K562 (cell line): ENCODE data around the gene PCCA. TPM values are rescaled to one million over a fixed set of nuclear protein-coding genes. Genes with fewer than 3 reads are reported as not detected.
A peak's percentile ranks its signal among the peaks of the same experiment; 100 is the strongest.

ENCODE experiments used
- BRD4 ChIP-seq: fragments of 200-600 bp; sonication (generic); IDR thresholded peaks from 2 replicates; pipeline ENCODE4 v1.6.1; 2017; ENCODE audit warnings: inconsistent platforms
- EP400 ChIP-seq: fragments of 450-650 bp; IDR thresholded peaks from 2 replicates; pipeline ENCODE4 v1.6.1; 2017; ENCODE audit warnings: antibody characterized with exemption, mild to moderate bottlenecking, moderate library complexity
- ETV1 ChIP-seq: fragments of 450-650 bp; conservative IDR thresholded peaks from 2 replicates; pipeline ENCODE4 v1.6.1; 2016; ENCODE audit warnings: missing genetic modification characterization, control low read depth, low read depth, missing compliant biosample characterization
- NCOA1 ChIP-seq: fragments of 450-650 bp; IDR thresholded peaks from 2 replicates; pipeline ENCODE4 v1.6.1; 2016; ENCODE audit warnings: low read depth
- NFXL1 ChIP-seq: fragments of 450-650 bp; formaldehyde crosslinking; IDR thresholded peaks from 2 replicates; pipeline ENCODE4 v1.4.0; 2021; ENCODE audit warnings: mild to moderate bottlenecking
- NR2F6 ChIP-seq: fragments of 450-650 bp; formaldehyde crosslinking; IDR thresholded peaks from 2 replicates; pipeline ENCODE4 v1.4.0; 2020; ENCODE audit warnings: mild to moderate bottlenecking
- RBM25 ChIP-seq: fragments of 200-400 bp; formaldehyde crosslinking; IDR thresholded peaks from 2 replicates; pipeline ENCODE4 v1.6.1; 2018; ENCODE audit warnings: low read length, low read depth, moderate library complexity; ENCODE audit not compliant: severe bottlenecking
- SMAD1 ChIP-seq: fragments of 150-350 bp; IDR thresholded peaks from 2 replicates; pipeline ENCODE4 v1.6.1; 2014; ENCODE audit warnings: low read length, low read depth; ENCODE audit not compliant: partially characterized antibody
- SUPT5H ChIP-seq: fragments of 450-650 bp; IDR thresholded peaks from 2 replicates; pipeline ENCODE4 v1.6.1; 2016
- TEAD2 ChIP-seq: fragments of 450-650 bp; IDR thresholded peaks from 2 replicates; pipeline ENCODE4 v1.6.1; 2016; ENCODE audit warnings: missing genetic modification characterization, control low read depth, missing compliant biosample characterization
- ZNF780A ChIP-seq: fragments of 250-450 bp; sonication (Bioruptor Pico); IDR thresholded peaks from 2 replicates; pipeline ENCODE4 v1.5.0; 2021; ENCODE audit warnings: mild to moderate bottlenecking
- polyA plus RNA-seq, 8 experiments: library from polyadenylated mRNA; depleted of rRNA in 4 of 8; stranded (reverse) in 5 of 8; unstranded in 3 of 8; fragments of >200 nt; fragmentation: Nextera tagmentation in 2 of 8; fragmentation: Illumina TruSeq in 1 of 8; extraction: Ambion mirVana in 2 of 8; extraction: Trizol in 1 of 8; gene quantifications; 2 replicates each; pipeline versions ENCODE4 v1.2.1 to v1.2.3, GENCODE V29; 2011 to 2014; ENCODE audit warnings: inconsistent platforms in 1 of 8, missing spikeins in 1 of 8
- total RNA-seq, 7 experiments: library from RNA; depleted of rRNA in 6 of 7; stranded (reverse); fragments of >200 nt in 6 of 7; fragmentation: Illumina TruSeq in 2 of 7; extraction: Trizol in 2 of 7; gene quantifications; 2 replicates each; pipeline versions ENCODE4 v1.2.1 to v1.2.3, GENCODE V29; 2011 to 2021; ENCODE audit warnings: low replicate concordance in 1 of 7
- TF ChIP-seq, protein P1 (sequence below): fragments of 250-450 bp; sonication (Bioruptor Pico); IDR thresholded peaks from 2 replicates; pipeline ENCODE4 v1.4.0; 2020; ENCODE audit warnings: mild to moderate bottlenecking, moderate library complexity
- TF ChIP-seq, protein P2 (sequence below): sonication (generic); formaldehyde crosslinking; IDR thresholded peaks from 2 replicates; pipeline ENCODE4 v1.8.0; 2023; ENCODE audit warnings: mild to moderate bottlenecking, missing genetic modification reagents
- TF ChIP-seq, protein P3 (sequence below): fragments of 450-650 bp; formaldehyde crosslinking; conservative IDR thresholded peaks from 2 replicates; pipeline ENCODE4 v1.4.0; 2022; ENCODE audit warnings: mild to moderate bottlenecking, missing genetic modification characterization
- TF ChIP-seq, protein P4 (sequence below): fragments of 450-650 bp; IDR thresholded peaks from 2 replicates; pipeline ENCODE4 v1.6.1; 2016
- TF ChIP-seq, protein P5 (sequence below): sonication (generic); formaldehyde crosslinking; IDR thresholded peaks from 2 replicates; pipeline ENCODE4 v1.8.1; 2023; ENCODE audit warnings: mild to moderate bottlenecking, missing genetic modification reagents

The PCCA gene
- total and polyA plus RNA-seq, 9 of the 15 experiments (the other 6 are each of a cell fraction or from before 2014, with no cell fraction given), result 5.2 to 14.1 (median 9.7) TPM

DNA sequence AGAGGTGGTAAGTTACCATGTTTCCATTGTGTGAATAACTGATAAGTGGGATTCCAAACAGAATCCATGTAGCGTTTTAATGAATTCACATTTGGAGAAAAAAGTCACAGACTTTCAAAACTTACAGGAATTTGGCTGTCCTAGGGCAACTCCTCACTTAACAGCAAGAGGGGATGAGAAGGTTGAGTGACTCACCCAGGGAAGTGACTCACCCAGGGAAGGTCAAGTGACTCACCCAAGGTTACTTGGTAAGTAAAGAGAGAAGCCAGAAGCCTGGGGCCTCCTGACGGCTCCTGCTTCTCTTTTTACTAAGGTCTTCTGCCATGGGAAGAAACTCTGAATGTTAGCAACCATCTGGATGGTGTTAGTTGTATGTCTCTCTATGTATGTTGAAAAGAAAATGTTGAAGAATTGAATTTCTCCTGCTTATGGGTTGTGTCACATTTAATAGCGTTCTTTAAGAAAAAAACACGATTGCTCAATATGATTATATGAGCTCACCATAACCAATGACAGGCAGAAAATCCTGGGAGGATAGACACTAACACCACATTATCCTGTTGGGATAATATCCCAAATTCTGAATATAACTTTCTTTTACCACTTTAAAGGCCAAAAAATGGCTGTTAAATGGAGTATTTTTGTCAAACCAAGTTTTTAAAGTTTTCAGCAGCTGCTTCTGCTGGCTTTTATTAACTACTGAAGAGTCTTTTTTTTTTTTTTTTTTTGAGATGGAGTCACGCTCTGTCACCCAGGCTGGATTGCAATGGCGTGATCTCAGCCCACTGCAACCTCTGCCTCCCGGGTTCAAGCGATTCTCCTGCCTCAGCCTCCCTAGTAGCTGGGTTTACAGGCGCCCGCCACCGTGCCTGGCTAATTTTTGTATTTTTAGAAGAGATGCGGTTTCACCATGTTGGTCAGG, 304.1 kb downstream of the PCCA start (continued):
- TF ChIP-seq, protein P1, sequence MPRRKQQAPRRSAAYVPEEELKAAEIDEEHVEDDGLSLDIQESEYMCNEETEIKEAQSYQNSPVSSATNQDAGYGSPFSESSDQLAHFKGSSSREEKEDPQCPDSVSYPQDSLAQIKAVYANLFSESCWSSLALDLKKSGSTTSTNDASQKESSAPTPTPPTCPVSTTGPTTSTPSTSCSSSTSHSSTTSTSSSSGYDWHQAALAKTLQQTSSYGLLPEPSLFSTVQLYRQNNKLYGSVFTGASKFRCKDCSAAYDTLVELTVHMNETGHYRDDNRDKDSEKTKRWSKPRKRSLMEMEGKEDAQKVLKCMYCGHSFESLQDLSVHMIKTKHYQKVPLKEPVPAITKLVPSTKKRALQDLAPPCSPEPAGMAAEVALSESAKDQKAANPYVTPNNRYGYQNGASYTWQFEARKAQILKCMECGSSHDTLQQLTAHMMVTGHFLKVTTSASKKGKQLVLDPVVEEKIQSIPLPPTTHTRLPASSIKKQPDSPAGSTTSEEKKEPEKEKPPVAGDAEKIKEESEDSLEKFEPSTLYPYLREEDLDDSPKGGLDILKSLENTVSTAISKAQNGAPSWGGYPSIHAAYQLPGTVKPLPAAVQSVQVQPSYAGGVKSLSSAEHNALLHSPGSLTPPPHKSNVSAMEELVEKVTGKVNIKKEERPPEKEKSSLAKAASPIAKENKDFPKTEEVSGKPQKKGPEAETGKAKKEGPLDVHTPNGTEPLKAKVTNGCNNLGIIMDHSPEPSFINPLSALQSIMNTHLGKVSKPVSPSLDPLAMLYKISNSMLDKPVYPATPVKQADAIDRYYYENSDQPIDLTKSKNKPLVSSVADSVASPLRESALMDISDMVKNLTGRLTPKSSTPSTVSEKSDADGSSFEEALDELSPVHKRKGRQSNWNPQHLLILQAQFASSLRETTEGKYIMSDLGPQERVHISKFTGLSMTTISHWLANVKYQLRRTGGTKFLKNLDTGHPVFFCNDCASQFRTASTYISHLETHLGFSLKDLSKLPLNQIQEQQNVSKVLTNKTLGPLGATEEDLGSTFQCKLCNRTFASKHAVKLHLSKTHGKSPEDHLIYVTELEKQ, result no peak
- peak; percentile 45 for TF ChIP-seq SMAD1
- no peak for TF ChIP-seq SUPT5H
- no peak for TF ChIP-seq EP400
- TF ChIP-seq NR2F6 (CRISPR knock-in tag), result no peak
- 0 out of 2 replicates have a peak, but pooled peaks have one; percentile 22 for TF ChIP-seq BRD4
- TF ChIP-seq RBM25, result no peak
- TF ChIP-seq, protein P2, sequence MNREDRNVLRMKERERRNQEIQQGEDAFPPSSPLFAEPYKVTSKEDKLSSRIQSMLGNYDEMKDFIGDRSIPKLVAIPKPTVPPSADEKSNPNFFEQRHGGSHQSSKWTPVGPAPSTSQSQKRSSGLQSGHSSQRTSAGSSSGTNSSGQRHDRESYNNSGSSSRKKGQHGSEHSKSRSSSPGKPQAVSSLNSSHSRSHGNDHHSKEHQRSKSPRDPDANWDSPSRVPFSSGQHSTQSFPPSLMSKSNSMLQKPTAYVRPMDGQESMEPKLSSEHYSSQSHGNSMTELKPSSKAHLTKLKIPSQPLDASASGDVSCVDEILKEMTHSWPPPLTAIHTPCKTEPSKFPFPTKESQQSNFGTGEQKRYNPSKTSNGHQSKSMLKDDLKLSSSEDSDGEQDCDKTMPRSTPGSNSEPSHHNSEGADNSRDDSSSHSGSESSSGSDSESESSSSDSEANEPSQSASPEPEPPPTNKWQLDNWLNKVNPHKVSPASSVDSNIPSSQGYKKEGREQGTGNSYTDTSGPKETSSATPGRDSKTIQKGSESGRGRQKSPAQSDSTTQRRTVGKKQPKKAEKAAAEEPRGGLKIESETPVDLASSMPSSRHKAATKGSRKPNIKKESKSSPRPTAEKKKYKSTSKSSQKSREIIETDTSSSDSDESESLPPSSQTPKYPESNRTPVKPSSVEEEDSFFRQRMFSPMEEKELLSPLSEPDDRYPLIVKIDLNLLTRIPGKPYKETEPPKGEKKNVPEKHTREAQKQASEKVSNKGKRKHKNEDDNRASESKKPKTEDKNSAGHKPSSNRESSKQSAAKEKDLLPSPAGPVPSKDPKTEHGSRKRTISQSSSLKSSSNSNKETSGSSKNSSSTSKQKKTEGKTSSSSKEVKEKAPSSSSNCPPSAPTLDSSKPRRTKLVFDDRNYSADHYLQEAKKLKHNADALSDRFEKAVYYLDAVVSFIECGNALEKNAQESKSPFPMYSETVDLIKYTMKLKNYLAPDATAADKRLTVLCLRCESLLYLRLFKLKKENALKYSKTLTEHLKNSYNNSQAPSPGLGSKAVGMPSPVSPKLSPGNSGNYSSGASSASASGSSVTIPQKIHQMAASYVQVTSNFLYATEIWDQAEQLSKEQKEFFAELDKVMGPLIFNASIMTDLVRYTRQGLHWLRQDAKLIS (CRISPR knock-in tag), result no peak
- TF ChIP-seq NCOA1, result 0 out of 2 replicates have a peak, but pooled peaks have one; percentile 40
- no peak for TF ChIP-seq NFXL1 (CRISPR knock-in tag)
- no peak for TF ChIP-seq ZNF780A (CRISPR knock-in tag)
- TF ChIP-seq, protein P3, sequence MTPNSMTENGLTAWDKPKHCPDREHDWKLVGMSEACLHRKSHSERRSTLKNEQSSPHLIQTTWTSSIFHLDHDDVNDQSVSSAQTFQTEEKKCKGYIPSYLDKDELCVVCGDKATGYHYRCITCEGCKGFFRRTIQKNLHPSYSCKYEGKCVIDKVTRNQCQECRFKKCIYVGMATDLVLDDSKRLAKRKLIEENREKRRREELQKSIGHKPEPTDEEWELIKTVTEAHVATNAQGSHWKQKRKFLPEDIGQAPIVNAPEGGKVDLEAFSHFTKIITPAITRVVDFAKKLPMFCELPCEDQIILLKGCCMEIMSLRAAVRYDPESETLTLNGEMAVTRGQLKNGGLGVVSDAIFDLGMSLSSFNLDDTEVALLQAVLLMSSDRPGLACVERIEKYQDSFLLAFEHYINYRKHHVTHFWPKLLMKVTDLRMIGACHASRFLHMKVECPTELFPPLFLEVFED (CRISPR knock-in tag), result no peak
- TF ChIP-seq ETV1 (tag), result peak; percentile 81
- no peak for TF ChIP-seq TEAD2 (tag)
- TF ChIP-seq, protein P4, sequence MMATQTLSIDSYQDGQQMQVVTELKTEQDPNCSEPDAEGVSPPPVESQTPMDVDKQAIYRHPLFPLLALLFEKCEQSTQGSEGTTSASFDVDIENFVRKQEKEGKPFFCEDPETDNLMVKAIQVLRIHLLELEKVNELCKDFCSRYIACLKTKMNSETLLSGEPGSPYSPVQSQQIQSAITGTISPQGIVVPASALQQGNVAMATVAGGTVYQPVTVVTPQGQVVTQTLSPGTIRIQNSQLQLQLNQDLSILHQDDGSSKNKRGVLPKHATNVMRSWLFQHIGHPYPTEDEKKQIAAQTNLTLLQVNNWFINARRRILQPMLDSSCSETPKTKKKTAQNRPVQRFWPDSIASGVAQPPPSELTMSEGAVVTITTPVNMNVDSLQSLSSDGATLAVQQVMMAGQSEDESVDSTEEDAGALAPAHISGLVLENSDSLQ, result peak; percentile 65
- TF ChIP-seq, protein P5, sequence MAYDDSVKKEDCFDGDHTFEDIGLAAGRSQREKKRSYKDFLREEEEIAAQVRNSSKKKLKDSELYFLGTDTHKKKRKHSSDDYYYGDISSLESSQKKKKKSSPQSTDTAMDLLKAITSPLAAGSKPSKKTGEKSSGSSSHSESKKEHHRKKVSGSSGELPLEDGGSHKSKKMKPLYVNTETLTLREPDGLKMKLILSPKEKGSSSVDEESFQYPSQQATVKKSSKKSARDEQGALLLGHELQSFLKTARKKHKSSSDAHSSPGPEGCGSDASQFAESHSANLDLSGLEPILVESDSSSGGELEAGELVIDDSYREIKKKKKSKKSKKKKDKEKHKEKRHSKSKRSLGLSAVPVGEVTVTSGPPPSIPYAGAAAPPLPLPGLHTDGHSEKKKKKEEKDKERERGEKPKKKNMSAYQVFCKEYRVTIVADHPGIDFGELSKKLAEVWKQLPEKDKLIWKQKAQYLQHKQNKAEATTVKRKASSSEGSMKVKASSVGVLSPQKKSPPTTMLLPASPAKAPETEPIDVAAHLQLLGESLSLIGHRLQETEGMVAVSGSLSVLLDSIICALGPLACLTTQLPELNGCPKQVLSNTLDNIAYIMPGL (CRISPR knock-in tag), result no peak
